BLaER1 (cell line): Measurements from ENCODE around the gene PRKCSH.
"Not testable (repeated sequence)": the region's sequence is repeated elsewhere in the genome, so short reads cannot be mapped to it uniquely, and the experiment has no call there.

Experiments
- H3K27ac ChIP-seq: shearing (Covaris generic); formaldehyde crosslinking; 2 replicates; pipeline ENCODE4 v1.8.1; 2022
- H3K27me3 ChIP-seq: shearing (Covaris generic); formaldehyde crosslinking; 2 replicates; pipeline ENCODE4 v1.8.1; 2022
- H3K36me3 ChIP-seq: shearing (Covaris generic); formaldehyde crosslinking; 2 replicates; pipeline ENCODE4 v1.8.1; 2022
- H3K4me1 ChIP-seq: shearing (Covaris generic); formaldehyde crosslinking; 2 replicates; pipeline ENCODE4 v1.8.1; 2022
- H3K4me2 ChIP-seq: shearing (Covaris generic); formaldehyde crosslinking; 2 replicates; pipeline ENCODE4 v1.8.1; 2022
- H3K4me3 ChIP-seq: shearing (Covaris generic); formaldehyde crosslinking; 2 replicates; pipeline ENCODE4 v1.8.1; 2022
- H3K9ac ChIP-seq: shearing (Covaris generic); formaldehyde crosslinking; 2 replicates; pipeline ENCODE4 v1.8.1; 2022
- H3K9me3 ChIP-seq: shearing (Covaris generic); formaldehyde crosslinking; 2 replicates; pipeline ENCODE4 v1.8.1; 2022
- H4K20me1 ChIP-seq: shearing (Covaris generic); formaldehyde crosslinking; 2 replicates; pipeline ENCODE4 v1.8.1; 2022
- Cebpa-rat ChIP-seq: shearing (Covaris generic); IDR thresholded peaks from 2 replicates; pipeline ENCODE4 v1.8.1; 2022

PRKCSH gene

DNA sequence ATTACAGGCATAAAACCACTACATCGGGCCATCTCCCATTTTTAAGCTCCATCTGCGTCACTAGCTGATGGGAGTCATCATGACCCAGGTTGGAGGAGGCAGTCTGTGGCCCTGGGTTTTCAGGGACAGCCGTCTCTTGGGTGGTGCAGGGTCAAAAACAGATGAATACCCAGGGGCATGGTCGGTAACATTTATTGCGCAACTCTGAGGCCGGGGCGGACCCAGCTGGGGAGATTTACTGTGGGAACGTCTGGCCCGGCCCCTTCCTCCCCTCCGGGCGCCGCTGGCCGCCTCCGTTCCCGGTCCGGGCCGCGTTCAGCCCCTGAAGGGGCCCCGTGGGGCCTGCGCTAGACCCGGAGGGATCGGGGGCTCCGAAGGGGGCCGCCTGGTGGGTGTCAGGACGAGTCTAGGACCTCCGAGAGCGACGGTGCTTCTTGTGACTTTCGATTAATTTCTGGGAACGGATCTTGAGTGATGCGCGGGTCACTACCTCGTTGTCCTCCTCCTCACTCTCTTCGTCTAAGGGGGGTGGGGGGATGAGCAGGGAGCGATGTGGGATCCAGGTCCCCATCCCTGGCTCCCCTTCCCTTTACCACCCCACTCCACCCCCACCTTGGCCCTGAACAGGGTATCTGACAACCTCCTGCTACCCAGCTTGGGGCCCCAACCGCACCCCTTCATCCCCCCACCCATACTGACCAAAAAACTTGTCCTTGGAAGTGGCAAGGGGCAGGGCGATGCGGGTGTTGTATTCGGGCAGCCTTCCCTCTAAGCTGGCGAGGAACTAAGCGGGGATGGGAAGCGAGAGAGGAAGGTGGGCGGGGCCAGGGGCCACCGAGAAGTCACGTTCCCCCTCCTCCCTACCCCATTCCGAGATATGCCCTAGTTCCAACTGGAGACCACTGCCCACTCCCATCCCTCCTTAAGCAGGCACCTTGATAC is 14.7 kb upstream of the PRKCSH start:
- H3K27ac ChIP-seq = no peak overlapping the region
- TF ChIP-seq Cebpa-rat = peak; percentile 99
- H3K9me3 ChIP-seq = no peaks in the 10 kb centered on the region; the same call in 1 of the 2 replicates
- no peak overlapping the region for H3K9ac ChIP-seq
- H3K4me1 ChIP-seq = peaks cover 52% of the 10 kb centered on the region
- peak overlapping the region; percentile 59 for H3K4me3 ChIP-seq
- peak overlapping the region; percentile 98 for H3K4me2 ChIP-seq
- peaks cover 84% of the 10 kb centered on the region for H3K27me3 ChIP-seq
- H3K36me3 ChIP-seq = no peaks in the 10 kb centered on the region
- peaks cover 56% of the 10 kb centered on the region for H4K20me1 ChIP-seq

- peaks cover 52% of the 10 kb centered on the region for H3K4me1 ChIP-seq
- H3K36me3 ChIP-seq = no peaks in the 10 kb centered on the region
- peak overlapping the region; percentile 98 for H3K4me2 ChIP-seq
- no peak for TF ChIP-seq Cebpa-rat
- peaks cover 56% of the 10 kb centered on the region for H4K20me1 ChIP-seq
- H3K4me3 ChIP-seq = peak overlapping the region; percentile 59
- peaks cover 76% of the 10 kb centered on the region for H3K27me3 ChIP-seq
- no peak overlapping the region for H3K27ac ChIP-seq
- H3K9me3 ChIP-seq = no peaks in the 10 kb centered on the region; the same call in 1 of the 2 replicates
- H3K9ac ChIP-seq = no peak overlapping the region
Observed at GRCh38 chr19:11421371-11422098, 13.9 kb upstream of the PRKCSH start.

DNA sequence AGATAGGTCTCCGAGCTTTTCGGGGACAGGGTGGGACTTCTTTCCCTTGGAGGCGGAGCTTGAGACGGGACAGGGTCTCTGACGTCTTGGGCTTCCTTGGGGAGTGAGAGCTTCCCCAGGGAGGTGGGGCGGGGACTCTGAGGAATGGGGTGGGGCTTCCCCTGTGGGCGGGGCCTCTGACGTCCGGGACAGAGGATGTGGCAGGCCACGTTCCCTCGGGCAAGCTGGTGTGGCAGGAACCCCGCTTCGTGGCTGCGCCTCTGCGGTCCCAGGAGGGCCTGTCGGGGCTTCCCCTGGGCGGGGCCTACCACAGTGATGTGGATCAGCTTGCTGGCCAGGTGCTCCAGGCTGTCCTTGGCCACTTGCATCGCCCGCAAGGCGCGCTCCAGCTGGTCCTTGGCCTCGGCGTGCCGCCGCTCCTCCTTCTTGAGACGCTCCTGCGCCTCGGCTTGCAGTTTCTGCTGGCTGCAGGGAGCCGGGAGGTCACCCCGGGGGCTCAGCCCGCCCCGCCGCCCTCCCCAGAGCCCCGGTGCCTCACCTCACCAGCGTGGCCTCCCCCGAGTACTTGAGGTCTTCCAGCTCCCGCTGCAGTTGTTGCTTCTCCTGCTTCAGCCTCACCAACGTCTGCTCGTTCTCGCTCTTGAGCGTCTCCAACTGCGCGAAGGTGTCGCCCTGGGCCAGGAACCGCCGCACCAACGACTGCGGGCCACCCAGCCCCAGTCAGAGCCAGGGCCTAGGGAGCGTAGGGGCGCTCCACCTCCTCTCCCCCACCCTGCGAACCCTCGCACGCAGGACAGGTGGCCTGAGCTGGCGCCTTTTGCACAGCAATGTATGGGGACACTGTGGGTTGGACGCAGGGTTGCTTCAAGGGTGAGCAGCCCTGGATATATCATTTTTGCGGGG is 13.0 kb upstream of the PRKCSH start:
- Histone ChIP-seq H3K4me3 (peak overlapping the region; percentile 59), H3K27ac (no peak overlapping the region), H3K9me3 (no peaks in the 10 kb centered on the region; the same call in 1 of the 2 replicates), H3K27me3 (peaks cover 67% of the 10 kb centered on the region), H3K4me1 (peaks cover 52% of the 10 kb centered on the region), H3K9ac (no peak overlapping the region), H3K36me3 (no peaks in the 10 kb centered on the region), H3K4me2 (peak overlapping the region; percentile 98), H4K20me1 (peaks cover 56% of the 10 kb centered on the region)
- TF ChIP-seq Cebpa-rat = no peak

DNA sequence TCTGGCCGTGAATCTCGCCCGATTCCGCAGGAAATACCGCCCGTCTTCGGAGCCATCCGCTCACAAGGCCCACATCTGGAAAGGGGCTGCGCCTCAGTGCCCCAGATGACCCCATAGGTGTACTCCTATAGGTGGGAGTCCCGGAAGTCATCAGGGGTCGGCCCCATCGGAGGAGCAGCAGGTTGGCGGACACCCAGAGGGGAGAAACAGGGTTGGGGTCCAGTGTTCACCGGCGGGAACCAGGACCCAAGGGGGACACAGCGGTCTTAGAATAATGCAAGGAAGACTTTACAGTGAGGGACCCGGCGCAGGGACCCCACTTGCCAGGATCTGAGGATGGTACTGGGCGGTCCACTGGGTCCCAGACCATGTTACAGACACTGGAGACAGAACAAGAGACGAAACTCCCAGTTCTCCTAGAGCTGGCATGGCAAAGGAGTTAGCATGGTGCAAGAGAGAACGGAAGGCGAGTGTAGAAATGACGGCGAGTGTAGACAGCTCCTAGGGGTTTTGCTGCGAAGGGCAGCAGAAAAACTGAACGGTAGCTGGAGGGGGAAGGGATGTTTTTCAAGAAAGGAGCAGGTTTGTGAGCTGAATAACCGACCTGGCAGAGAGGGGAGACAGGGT is 12.2 kb upstream of the PRKCSH start:
- Histone ChIP-seq H3K36me3 (no peaks in the 10 kb centered on the region), H4K20me1 (peaks cover 55% of the 10 kb centered on the region), H3K9ac (no peak overlapping the region), H3K4me3 (peak overlapping the region; percentile 59), H3K4me2 (peak overlapping the region; percentile 98), H3K27me3 (peaks cover 59% of the 10 kb centered on the region), H3K27ac (no peak overlapping the region), H3K9me3 (no peaks in the 10 kb centered on the region; the same call in 1 of the 2 replicates), H3K4me1 (peaks cover 51% of the 10 kb centered on the region)
- no peak for TF ChIP-seq Cebpa-rat

GRCh38 chr19:11423791-11424181 is 11.6 kb upstream of the PRKCSH start:
- Histone ChIP-seq H3K9me3 (no peaks in the 10 kb centered on the region; the same call in 1 of the 2 replicates), H4K20me1 (peaks cover 50% of the 10 kb centered on the region), H3K9ac (no peak overlapping the region), H3K4me2 (peak overlapping the region; percentile 98), H3K36me3 (no peaks in the 10 kb centered on the region), H3K27me3 (peaks cover 54% of the 10 kb centered on the region), H3K27ac (no peak overlapping the region), H3K4me1 (peaks cover 46% of the 10 kb centered on the region), H3K4me3 (no peak overlapping the region)
- no peak for TF ChIP-seq Cebpa-rat

GRCh38 chr19:11425719-11426457 is 9.5 kb upstream of the PRKCSH start:
- Histone ChIP-seq H3K9me3 (no peaks in the 10 kb centered on the region; the same call in 1 of the 2 replicates), H3K36me3 (no peaks in the 10 kb centered on the region), H3K4me1 (peaks cover 34% of the 10 kb centered on the region), H3K4me2 (no peak overlapping the region), H3K9ac (no peak overlapping the region), H3K4me3 (no peak overlapping the region), H3K27ac (no peak overlapping the region), H3K27me3 (peaks cover 33% of the 10 kb centered on the region), H4K20me1 (peaks cover 32% of the 10 kb centered on the region)
- TF ChIP-seq Cebpa-rat = no peak

GRCh38 chr19:11426656-11427055 is 8.8 kb upstream of the PRKCSH start:
- Histone ChIP-seq H3K27me3 (peaks cover 25% of the 10 kb centered on the region), H3K4me2 (no peak overlapping the region), H3K4me3 (no peak overlapping the region), H4K20me1 (peaks cover 24% of the 10 kb centered on the region), H3K9ac (no peak overlapping the region), H3K27ac (no peak overlapping the region), H3K4me1 (peaks cover 26% of the 10 kb centered on the region), H3K36me3 (no peaks in the 10 kb centered on the region), H3K9me3 (no peaks in the 10 kb centered on the region; the same call in 1 of the 2 replicates)
- TF ChIP-seq Cebpa-rat = no peak

- H3K9ac ChIP-seq, H3K27ac ChIP-seq, H3K27me3 ChIP-seq, H4K20me1 ChIP-seq, H3K4me3 ChIP-seq, H3K4me2 ChIP-seq, H3K9me3 ChIP-seq: not testable (repeated sequence)
- peaks cover 25% of the 10 kb centered on the region for H3K4me1 ChIP-seq
- H3K36me3 ChIP-seq = peaks cover 24% of the 10 kb centered on the region
Observed at GRCh38 chr19:11433526-11433925, 1.9 kb upstream of the PRKCSH start.
